ENCODE data around the gene BABAM2. TPM values are rescaled to one million over a fixed set of nuclear protein-coding genes. Genes with fewer than 3 reads are reported as not detected.

The BABAM2 gene
- total RNA-seq, 1 experiment from 2014 or later, result 16.3 TPM

GRCh38 chr2:28276076-28276618 is 385.6 kb downstream of the BABAM2 start:
- Histone ChIP-seq H2AFZ (ENCODE audit: low read length) (peak overlapping the region; percentile 46; the same call in 1 of the 2 replicates), H3K4me3 (ENCODE audit: low read length) (peak overlapping the region; percentile 27; the same call in 1 of the 2 replicates), H3K9ac (ENCODE audit: low read length) (peak overlapping the region; percentile 83), H4K20me1 (ENCODE audit: low read length) (no peaks in the 10 kb centered on the region), H3K9me3 (ENCODE audit: low read length) (no peaks in the 10 kb centered on the region), H3K36me3 (ENCODE audit: low read depth, low read length) (no peaks in the 10 kb centered on the region), H3K4me2 (ENCODE audit: low read length) (peak overlapping the region; percentile 75), H3K79me2 (ENCODE audit: low read length) (no peaks in the 10 kb centered on the region), H3K4me1 (ENCODE audit: insufficient read depth, low read length) (peaks cover 42% of the 10 kb centered on the region), H3F3A (ENCODE audit: low read length, unreplicated experiment) (peaks cover 12% of the 10 kb centered on the region), H3K27ac (ENCODE audit: low read length) (peak overlapping the region; percentile 99), H3K9me2 (replicated peaks; ENCODE audit: low read length) (no peaks in the 10 kb centered on the region), H3K27me3 (ENCODE audit: low read length) (no peaks in the 10 kb centered on the region)
- POLR2A ChIA-PET (ENCODE audit: unreplicated experiment), result interaction anchor here (0.5 to 0.6 kb wide), 2 partner anchors 74 to 121 kb away, joined by 5 to 7 read pairs; no protein-coding TSS in a partner anchor
- DNase-seq (peak; percentile 98), ATAC-seq (peak; percentile 89)
- intact Hi-C loops (cut with micrococcal nuclease), result loop anchor here (1.0 kb wide), 3 partner anchors 115 to 321 kb away; no protein-coding TSS in a partner anchor
- no peak for TF ChIP-seq EZH2 (IDR thresholded peaks at IDR 0.05; ENCODE audit: low read length, unreplicated experiment)
- TF ChIP-seq CTCF (conservative IDR thresholded peaks at IDR 0.05; ENCODE audit: low read depth, low read length), result no peak
- TF ChIP-seq EZH2phosphoT487 (IDR thresholded peaks at IDR 0.05; ENCODE audit: borderline replicate concordance, low read length), result no peak
- CTCF ChIA-PET, result interaction anchor here (0.9 kb wide), 1 partner anchor 114 kb away, joined by 3 read pairs; no protein-coding TSS in a partner anchor
- no TSS peak for BruUV-seq (replicated peaks)

GRCh38 chr2:28276807-28277206 is 386.3 kb downstream of the BABAM2 start:
- H4K20me1 ChIP-seq (ENCODE audit: low read length), result no peaks in the 10 kb centered on the region
- peak overlapping the region; percentile 64 for H3K9ac ChIP-seq (ENCODE audit: low read length)
- H3K36me3 ChIP-seq (ENCODE audit: low read depth, low read length), result no peaks in the 10 kb centered on the region
- H3K9me3 ChIP-seq (ENCODE audit: low read length), result no peaks in the 10 kb centered on the region
- peaks cover 12% of the 10 kb centered on the region for H3F3A ChIP-seq (ENCODE audit: low read length, unreplicated experiment)
- BruUV-seq (replicated peaks), result no TSS peak
- no peak for ATAC-seq
- TF ChIP-seq EZH2phosphoT487 (IDR thresholded peaks at IDR 0.05; ENCODE audit: borderline replicate concordance, low read length) (no peak), CTCF (conservative IDR thresholded peaks at IDR 0.05; ENCODE audit: low read depth, low read length) (no peak), EZH2 (IDR thresholded peaks at IDR 0.05; ENCODE audit: low read length, unreplicated experiment) (no peak)
- peak overlapping the region; percentile 46; the same call in 1 of the 2 replicates for H2AFZ ChIP-seq (ENCODE audit: low read length)
- H3K4me3 ChIP-seq (ENCODE audit: low read length), result peak overlapping the region; percentile 22; the same call in 1 of the 2 replicates
- no peaks in the 10 kb centered on the region for H3K9me2 ChIP-seq (replicated peaks; ENCODE audit: low read length)
- ChIA-PET POLR2A (ENCODE audit: unreplicated experiment) (no interaction called here), CTCF (no interaction called here)
- intact Hi-C loops (cut with micrococcal nuclease), result loop anchor here (1.0 kb wide), 3 partner anchors 114 to 322 kb away; no protein-coding TSS in a partner anchor
- H3K27me3 ChIP-seq (ENCODE audit: low read length), result no peaks in the 10 kb centered on the region
- peaks cover 42% of the 10 kb centered on the region for H3K4me1 ChIP-seq (ENCODE audit: insufficient read depth, low read length)
- no peak for DNase-seq
- peak overlapping the region; percentile 99 for H3K27ac ChIP-seq (ENCODE audit: low read length)
- H3K79me2 ChIP-seq (ENCODE audit: low read length), result no peaks in the 10 kb centered on the region
- peak overlapping the region; percentile 69 for H3K4me2 ChIP-seq (ENCODE audit: low read length)

GRCh38 chr2:28277466-28277865 is 386.9 kb downstream of the BABAM2 start:
- Histone ChIP-seq H3K9me3 (ENCODE audit: low read length) (no peaks in the 10 kb centered on the region), H3K9ac (ENCODE audit: low read length) (no peak overlapping the region), H3K36me3 (ENCODE audit: low read depth, low read length) (no peaks in the 10 kb centered on the region), H3K79me2 (ENCODE audit: low read length) (no peaks in the 10 kb centered on the region), H3K4me1 (ENCODE audit: insufficient read depth, low read length) (peaks cover 42% of the 10 kb centered on the region), H3K4me2 (ENCODE audit: low read length) (no peak overlapping the region), H2AFZ (ENCODE audit: low read length) (no peak overlapping the region), H3K27ac (ENCODE audit: low read length) (peak overlapping the region; percentile 99), H3K9me2 (replicated peaks; ENCODE audit: low read length) (no peaks in the 10 kb centered on the region), H4K20me1 (ENCODE audit: low read length) (no peaks in the 10 kb centered on the region), H3F3A (ENCODE audit: low read length, unreplicated experiment) (peaks cover 12% of the 10 kb centered on the region), H3K4me3 (ENCODE audit: low read length) (no peak overlapping the region), H3K27me3 (ENCODE audit: low read length) (no peaks in the 10 kb centered on the region)
- TF ChIP-seq EZH2phosphoT487 (IDR thresholded peaks at IDR 0.05; ENCODE audit: borderline replicate concordance, low read length) (no peak), EZH2 (IDR thresholded peaks at IDR 0.05; ENCODE audit: low read length, unreplicated experiment) (no peak), CTCF (conservative IDR thresholded peaks at IDR 0.05; ENCODE audit: low read depth, low read length) (no peak)
- no TSS peak for BruUV-seq (replicated peaks)
- intact Hi-C loops (cut with micrococcal nuclease), result no loop called here
- no peak for DNase-seq
- ChIA-PET POLR2A (ENCODE audit: unreplicated experiment) (no interaction called here), CTCF (no interaction called here)
- no peak for ATAC-seq

All from PC-3 (cell line).